Measurements from ENCODE around the gene RAB13.
A peak's percentile ranks its signal among the peaks of the same experiment; 100 is the strongest.
"Not testable (repeated sequence)": the region's sequence is repeated elsewhere in the genome, so short reads cannot be mapped to it uniquely, and the experiment has no call there.

RAB13 gene

DNA sequence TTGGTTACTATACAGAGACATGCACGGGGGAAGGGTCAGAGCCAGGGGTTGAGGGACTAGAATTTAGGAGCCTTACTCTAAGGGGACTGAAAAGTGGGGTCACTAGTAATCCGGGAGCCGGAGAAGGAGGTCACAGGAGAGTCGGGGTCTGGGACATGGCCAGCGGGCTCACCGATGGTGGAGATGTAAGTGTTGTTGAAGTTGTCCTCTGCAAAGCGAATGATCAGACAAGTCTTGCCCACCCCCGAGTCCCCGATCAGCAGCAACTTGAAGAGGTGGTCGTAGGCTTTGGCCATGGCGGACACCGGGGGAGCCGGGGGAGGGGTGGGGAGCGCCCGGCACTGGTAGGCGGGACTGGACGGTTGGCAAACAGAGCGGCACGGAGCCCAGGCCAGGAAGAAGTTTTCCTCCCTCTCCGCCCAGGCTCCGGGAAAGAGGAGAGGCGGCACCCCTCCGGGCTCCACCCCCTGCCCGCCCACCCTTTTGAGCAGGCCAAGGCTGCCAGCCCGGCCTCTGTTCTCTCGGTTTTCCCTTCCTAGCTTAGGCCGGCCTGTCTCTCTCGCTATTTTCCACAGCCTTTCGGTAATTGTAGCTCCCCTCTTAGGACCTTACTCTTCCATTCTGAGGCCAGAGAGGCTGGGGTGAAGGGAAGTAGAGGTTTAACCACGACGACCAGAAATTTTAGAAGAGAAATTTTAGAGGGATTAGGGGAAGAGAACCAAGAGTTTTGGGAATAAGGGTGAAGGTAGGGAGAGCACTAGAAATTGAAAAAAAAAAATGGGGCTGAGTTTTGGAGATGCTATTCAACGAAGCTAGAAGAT lies at the start of gene RAB13:
RAB13 (minus strand) TSS at position 399 of the 821 bp plus-strand sequence; CDS start at position 296, 103 bp downstream.
- peak; percentile 55 for DNase-seq (ENCODE audit: low spot score)

DNA sequence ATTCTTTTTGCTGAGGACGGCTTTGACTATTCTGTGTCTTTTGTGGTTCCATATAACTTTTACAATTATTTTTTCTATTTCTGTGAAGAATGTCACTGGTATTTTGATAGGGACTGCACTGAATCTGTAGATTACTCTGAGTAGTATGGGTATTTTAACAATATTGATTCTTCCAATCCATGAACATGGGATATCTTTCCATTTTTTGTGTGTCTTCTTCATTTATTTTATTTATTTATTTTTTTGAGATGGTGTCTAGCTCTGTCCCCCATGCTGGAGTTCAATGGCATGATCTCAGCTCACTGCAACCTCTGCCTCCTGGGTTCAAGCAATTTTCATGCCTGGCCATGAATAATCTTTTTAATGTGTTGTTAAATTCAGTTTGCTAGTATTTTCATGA lies 47.6 kb upstream of the RAB13 start:
- not testable (repeated sequence) for DNase-seq (ENCODE audit: low spot score)

DNA sequence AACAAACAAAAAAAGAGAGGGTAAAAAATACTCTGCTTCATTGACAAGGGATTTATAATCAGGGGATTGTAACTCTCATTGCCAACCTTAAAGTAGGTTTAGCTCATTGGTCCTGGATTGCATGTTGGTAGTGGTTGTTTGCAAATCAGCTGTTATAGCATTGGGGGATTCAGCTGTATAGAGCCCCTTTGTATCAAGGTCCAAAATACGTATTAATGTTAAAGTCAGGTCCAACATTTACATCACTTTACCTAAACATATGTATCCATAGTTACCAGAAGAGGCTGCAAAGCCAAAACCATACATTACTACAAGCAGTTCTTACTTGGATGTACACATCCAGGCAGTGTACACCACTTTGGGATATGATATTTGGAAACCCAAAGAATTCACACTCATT lies 33.8 kb upstream of the RAB13 start:
- DNase-seq (ENCODE audit: low spot score), result no peak

DNA sequence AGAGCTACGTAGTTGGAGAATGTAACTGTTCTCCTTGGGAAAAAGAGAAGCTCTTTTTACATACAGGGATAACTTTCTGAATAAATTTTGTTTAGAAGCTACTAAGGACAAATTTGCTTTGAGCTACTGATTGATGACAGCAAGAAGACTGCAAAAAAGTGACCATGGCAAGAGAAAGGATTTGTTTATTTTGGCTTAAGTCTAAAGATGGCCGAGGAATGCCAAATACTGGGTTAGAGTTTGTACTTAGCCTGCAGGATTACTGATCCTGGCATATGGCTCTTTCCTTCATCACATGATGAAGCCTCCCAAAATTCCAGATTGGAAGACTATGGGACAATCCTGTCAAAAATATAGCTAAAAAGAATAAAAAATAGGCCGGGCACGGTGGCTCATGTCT lies 33.1 kb upstream of the RAB13 start:
- DNase-seq (ENCODE audit: low spot score), result no peak

DNA sequence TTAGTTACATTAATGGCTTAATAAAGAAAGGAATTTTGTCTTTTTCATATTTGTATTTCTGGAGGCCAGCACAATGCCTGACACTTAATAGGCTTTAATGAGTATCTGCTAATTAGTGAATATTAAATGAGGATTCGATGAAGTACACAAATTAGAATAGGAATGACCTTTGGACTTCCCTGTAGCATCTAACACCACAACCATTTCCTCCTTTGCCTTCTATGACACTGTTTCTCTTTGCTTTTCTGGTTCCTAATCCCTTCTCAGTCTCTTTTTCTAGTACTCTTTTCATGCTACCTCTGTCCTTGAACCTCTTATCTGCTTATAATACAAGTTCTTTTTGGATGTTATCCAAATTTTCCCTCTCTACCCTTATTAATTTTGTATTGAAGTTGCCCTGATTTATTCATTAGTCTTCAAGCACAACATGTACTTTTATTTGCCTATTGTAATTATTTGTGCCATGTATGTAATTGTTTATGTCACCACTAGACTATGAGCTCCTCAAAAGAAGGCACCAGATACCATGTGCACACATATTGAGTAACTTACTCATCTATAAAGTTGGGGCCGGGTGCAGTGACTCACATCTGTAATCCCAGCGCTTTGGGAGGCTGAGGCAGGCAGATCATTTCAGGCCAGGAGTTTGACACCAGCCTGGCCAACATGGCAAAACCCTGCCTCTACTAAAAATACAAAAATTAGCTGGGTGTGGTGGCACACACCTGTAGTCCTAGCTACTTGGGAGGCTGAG lies 28.2 kb upstream of the RAB13 start:
- DNase-seq (ENCODE audit: low spot score), result no peak

DNA sequence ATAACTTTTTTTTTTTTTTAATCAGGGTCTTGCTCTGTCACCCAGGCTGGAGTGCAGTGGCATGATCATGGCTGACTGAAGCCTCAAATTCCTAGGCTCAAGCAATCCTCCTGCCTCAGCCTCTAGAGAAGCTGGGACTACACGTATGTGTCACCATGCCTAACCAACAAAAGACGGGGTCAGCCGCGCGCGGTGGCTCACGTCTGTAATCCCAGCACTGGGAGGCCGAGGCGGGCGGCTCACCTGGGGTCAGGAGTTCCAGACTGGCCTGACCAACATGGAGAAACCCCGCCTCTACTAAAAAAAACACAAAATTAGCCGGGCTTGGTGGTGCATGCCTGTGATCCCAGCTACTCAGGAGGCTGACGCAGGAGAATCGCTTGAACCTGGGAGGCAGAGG lies 26.4 kb upstream of the RAB13 start:
- not testable (repeated sequence) for DNase-seq (ENCODE audit: low spot score)

DNA sequence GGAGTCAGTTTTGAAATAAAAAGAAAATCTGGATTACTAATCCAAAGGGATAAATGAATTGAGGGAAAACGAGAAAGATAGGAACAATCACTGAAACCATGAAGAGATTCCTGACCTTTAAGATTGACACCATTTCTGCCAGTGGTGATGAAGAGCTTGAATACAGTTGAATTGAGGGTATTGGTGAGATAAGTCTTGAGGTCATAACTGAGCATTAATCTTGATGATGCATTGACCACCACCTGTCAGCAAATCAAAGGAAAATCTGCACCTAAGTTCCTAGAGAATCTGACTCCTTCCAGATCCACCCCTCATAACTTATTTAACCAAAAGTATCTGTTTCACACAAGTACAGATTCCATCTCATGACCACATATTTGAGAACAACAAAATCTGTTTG lies 26.0 kb upstream of the RAB13 start:
- DNase-seq (ENCODE audit: low spot score), result no peak

DNA sequence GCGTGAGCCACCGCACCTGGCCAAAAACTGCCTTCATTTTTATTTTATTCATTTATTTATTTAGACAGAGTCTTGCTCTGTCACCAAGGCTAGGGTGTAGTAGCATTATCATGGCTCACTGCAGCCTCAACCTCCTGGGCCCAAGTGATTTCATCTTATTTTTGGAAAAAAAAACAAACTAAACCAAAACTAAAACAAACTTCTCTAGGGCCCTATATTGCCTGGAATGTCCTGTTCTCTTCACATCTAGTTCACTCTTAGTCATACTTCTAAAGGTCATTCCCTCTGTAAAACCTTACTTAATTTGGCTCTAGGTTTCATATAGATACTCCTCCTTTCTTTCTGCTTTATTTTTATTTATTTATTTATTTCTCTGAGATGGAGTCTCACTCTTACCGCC lies 20.0 kb upstream of the RAB13 start:
- DNase-seq (ENCODE audit: low spot score), result no peak

DNA sequence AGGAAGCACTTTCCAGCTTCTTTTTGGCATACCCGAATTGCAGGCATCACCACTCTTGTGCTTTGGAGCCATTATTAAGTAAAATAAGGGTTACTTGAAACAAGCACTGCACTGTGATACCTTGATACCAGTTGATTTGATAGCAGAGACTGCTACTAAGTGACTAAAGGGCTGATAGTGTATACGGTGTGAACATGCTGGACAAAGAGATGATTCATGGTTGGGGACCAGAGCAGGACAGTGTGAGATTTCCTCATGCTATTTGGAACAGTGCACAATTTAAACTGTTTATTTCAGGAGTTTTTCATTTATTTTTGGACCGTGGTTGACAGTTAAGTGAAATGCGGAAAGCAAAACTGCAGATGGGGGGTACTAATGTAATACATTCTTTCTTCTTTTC lies 14.3 kb upstream of the RAB13 start:
- DNase-seq (ENCODE audit: low spot score), result no peak

DNA sequence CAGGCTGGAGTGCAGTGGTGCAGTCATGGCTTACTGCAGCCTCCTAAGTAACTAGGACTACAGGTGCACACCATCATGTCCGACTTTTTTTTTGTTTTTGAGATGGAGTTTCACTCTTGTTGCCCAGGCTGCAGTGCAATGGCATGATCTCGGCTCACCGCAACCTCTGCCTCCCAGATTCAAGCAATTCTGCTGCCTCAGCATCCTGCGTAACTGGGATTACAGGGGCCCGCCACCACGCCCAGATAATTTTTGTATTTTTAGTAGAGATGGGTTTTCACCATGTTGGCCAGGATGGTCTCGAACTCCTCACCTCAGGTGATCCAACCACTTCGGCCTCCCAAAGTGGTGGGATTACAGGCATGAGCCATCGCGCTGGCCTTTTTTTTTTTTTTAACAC lies 10.7 kb upstream of the RAB13 start:
- not testable (repeated sequence) for DNase-seq (ENCODE audit: low spot score)

DNA sequence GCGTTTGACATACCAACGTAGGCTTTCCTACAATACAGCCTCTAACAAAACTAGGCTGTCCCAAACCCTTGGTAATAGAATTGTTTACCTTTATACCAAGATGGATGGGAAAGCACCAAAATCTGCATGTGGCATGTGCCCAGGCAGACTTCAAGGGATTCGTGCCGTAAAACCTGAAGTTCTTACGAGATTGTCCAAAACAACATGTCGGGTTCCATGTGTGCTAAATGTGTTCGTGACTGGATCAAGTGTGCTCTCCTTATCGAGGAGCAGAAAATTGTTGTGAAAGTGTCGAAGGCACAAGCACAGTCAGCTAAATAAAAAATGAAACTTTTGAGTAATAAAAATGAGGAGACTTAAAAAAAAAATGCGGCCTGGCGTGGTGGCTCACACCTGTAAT lies 9.5 kb upstream of the RAB13 start:
- no peak for DNase-seq (ENCODE audit: low spot score)

DNA sequence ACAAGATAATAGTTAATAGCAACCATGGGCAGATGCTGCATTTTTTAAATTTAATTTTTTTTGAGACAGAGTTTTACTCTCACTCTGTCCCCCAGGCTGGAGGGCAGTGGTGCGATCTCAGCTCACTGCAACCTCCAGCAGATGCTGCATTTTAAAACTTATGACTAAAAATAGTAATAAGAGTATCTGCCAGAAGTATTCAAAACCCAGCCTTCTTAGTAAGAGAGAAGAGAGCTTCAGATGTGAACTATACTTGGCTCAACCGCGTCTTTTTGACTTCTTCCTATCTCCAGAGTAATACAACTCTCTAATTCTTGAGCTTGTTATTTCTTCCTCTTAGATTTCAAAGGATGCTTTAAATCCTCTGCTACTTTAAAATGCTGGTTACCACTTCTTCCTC lies 9.1 kb upstream of the RAB13 start:
- no peak for DNase-seq (ENCODE audit: low spot score)

DNA sequence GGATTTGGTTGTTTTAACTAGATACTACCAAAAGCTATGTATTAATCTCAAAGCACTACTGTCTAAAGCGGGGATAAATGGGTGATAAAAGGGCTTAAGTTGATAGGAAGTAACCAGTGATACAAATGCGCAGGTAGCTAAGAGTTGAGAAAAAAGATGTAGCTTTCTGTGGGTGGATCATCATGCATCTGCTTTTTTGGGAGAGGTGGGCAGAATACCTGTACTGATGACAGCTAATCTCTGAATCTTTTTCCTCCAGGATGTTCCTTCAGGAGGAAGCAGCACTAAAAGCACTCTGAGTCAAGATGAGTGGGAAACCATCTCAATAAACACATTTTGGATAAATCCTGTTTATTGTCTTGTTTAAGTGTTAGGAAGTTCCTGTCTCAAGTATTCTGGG lies 5.7 kb upstream of the RAB13 start:
- peak; percentile 32 for DNase-seq (ENCODE audit: low spot score)

DNA sequence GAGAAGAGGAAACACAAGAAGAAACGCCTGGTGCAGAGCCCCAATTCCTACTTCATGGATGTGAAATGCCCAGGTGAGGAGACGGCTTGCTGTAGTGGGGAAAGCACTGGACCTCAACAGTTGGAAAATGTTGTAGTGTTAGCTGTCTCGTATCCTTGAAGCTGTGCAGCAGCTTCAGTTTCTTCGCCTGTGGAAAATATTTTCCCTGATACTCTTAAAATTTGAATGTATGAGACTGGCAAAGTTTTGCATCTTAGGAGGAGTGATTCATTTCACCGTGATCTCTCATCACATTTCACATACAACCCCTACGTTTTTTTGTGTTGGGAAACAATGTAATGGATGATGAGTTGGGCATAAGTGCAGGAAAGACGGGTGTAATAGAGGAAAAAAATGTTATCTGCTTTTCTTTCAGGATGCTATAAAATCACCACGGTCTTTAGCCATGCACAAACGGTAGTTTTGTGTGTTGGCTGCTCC lies 5.1 kb upstream of the RAB13 start:
- no peak for DNase-seq (ENCODE audit: low spot score)

DNA sequence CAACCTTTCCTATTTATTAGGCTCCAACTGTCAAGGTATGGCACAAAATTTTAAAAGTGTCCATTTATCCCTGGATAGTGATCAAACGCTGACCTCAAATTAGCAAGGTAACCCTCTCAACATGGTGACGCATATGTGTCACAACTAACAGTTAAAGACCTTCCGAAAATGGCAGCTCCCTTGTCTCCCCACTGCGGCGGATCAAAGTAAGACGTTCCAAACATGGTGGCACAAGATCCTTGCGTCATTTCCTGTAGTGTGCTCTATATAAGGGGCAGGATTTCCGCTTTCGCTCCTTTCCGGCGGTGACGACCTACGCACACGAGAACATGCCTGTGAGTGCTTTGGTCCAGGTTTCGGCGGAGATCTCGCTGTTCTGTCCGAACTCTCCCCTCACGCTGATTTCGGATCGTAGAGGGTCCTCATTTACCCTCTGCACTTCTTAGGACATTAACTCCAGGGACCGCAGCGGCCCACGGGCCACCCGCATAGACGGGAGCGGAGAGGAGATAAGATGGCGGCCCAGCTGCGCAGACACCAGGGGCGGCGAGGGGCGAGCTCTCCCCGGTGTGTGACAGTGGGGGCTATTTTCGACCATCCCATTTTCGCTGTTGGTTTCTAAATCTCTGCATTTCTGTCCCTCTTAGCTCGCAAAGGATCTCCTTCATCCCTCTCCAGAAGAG lies 4.5 kb upstream of the RAB13 start, which contains the start of gene RPS27:
RPS27 (plus strand) TSS at position 295 of the 683 bp plus-strand sequence; CDS start at position 330, 35 bp downstream.
- peak; percentile 98 for DNase-seq (ENCODE audit: low spot score)

DNA sequence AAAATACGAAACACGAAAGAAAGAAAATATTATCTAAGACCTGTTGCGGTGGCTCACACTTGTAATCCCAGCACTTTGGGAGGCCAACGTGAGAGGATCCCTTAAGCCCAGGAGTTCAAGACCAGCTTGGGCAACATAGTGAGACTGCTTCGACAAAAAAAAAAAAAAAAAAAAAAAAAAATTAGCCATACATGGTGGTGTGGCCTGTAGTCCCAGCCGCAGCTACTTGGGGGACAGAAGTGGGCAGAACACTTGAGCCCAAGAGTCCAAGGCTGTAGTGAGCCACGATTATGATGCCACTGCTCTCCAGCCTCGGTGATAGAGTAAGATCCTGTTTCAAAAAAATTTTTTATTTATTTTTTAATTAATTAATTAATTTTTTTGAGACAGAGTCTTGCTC lies 1.5 kb upstream of the RAB13 start:
- no peak for DNase-seq (ENCODE audit: low spot score)

DNA sequence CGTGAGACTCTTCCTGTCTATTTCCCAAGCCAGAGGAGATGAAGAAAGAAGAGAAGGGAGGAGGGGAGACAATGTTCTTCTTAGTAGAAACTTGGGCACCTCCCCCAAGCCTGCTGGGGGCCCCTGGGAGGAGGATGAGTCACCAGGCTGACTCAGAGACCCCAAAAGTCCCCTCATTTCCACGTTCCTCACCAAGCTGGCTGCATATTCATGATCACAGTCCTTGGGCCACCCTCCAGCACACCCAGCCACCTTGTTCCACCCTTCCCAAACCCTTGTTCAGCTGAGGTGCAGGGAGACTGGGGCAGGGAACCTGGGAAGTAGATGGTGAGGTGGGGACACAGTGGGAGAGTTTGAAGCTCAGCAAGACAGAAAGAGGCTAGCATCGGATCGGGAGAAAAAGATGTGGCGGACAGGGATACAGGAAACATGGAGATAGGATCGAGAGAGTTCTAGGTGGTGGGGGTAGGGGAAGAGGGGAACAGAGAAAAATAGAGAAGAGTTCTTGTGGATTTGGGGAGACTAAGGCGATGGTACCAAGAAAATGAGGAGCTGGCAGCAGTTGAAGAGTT lies 712 bp downstream of the RAB13 start:
- DNase-seq (ENCODE audit: low spot score), result no peak

DNA sequence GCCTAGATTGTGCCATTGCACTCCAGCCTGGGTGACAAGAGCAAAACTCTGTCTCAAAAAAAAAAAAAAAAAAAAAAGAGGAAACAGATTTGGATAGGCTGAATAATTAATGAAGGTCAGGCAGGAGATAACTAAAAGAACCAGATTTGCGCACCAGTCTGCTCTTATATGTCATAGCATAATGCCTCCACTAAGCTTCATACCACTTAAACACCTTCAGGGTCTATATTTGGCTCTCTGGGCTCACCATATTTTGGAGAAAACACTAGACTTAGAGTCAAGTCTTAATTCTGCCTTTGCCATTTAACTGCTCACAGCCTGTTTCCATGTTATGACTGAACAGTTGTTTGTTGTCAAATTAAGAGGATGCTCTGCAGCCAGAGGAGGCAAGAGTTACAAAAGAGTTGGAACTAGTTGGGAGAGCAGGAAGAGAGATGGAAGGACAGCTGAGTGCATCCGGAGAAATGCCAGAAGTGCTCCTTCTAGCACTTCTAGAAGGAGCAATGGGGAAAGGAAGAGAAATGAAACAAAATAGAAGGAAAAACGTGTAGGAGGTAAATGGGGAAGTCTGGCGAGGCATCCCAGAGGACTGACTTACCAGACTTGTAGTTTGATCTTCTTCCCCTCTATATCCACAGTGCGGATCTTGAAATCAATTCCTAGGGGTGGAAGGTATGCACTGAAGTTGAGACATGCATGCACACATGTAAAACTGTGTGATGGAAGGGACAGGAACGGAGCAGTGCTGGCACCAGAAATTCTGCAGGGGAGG lies 1.8 kb downstream of the RAB13 start:
- no peak for DNase-seq (ENCODE audit: low spot score)

DNA sequence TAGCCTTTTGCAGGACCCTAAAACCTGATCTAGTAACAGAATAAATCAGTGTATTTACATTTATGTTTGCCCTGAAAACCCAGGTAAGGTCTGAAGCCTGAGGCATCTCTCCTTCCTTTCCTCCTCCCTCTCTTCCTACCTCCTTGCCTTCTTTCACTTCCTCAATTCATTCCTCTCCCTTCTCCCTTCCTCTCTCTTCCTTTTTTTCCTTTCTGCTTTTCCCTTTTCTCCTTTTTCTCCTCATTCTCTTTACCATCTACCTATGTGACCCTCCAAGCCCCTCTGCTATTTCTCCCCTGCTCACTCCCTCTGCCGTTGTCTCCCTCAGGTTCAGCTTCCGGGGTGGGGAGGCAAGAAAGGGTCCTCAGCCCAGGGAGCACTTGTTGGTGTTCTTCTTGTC lies 4.4 kb downstream of the RAB13 start:
- not testable (repeated sequence) for DNase-seq (ENCODE audit: low spot score)

DNA sequence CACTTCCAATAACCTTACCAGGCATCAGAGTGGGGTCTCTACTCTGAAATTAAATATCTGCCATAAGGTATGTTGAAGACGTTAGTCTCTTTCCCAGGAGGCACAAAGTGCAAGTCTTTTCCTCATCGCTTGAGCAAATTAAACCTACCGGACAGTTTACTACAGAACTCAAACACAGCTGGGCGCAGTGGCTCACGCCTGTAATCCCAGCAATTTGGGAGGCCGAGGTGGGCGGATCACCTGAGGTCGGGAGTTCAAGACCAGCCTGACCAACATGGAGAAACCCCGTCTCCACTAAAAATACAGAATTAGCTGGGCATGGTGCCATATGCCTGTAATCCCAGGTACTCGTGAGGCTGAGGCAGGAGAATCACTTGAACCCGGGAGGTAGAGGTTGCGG lies 7.0 kb downstream of the RAB13 start:
- DNase-seq (ENCODE audit: low spot score), result not testable (repeated sequence)

DNA sequence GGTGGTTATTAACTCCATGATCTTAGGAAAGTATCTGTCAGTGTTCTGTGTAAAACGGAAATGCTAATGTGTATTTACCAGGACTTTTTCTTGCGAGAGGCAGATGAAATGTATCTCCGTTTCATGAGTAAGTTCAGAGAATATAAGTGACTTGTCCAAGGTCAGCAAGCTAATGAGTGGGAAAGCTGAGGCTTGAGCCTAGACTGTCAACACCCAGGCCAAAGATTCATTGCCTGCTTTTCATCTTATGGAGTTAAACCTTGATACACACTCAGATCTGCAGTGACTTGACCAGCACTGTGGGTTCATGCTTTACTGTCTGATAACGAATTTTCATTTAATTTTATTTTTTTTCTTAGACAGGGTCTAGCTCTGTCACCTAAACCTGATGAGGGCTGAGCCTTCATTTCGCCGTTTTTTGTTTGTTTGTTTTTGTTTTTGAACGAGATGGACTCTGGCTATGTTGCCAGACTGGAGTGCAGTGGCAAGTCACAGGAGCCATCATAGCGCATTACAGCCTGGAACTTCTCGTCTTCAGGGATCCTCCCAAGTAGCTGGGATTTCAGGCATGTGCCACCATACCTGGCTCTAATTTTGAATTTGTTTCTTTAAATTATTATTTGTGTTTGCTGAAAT lies 7.7 kb downstream of the RAB13 start:
- DNase-seq (ENCODE audit: low spot score), result no peak
